Measurements from ENCODE around the gene CS.

CS gene

DNA sequence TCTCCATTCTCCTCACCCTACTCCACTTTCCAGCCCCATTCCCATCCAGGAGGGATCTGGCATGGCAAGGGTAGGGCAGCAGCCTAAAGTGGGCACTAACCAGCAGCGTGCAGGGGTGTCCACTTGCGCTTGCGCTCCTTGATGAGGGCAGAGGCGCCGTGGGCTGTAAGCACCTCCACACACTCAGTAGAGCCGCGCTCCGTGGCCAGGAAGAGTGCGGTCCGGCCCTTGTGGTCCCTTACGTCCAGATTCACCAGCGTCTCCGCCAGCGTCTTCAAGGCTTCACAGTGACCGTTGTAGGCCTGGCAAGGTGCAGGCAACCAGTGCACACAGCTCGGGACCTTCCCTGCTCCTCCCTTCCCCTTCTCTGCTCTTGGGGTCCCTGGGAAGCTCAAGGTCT is 52.2 kb downstream of the CS start:
- DNase-seq (ENCODE audit: low spot score), result no peak

DNA sequence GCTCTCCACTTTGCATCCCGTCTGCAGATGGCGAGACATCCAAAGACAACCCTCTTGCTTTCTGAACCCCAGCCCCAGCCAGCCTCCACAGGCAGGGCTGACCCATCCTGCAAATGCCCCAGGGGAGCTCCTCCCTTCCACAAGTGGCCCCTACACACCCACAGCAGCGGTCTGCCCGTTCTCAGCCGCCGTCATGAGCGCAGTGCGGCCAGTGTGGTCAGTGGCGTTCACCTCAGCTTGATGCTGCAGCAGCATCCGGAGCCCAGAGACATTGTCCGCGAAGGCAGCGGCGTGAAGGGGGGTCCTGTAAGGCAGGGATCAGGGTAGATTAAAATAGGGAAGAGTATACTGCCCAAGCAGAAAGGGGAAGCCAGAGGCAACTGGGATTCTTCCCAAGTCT is 55.6 kb downstream of the CS start:
- no peak for DNase-seq (ENCODE audit: low spot score)

DNA sequence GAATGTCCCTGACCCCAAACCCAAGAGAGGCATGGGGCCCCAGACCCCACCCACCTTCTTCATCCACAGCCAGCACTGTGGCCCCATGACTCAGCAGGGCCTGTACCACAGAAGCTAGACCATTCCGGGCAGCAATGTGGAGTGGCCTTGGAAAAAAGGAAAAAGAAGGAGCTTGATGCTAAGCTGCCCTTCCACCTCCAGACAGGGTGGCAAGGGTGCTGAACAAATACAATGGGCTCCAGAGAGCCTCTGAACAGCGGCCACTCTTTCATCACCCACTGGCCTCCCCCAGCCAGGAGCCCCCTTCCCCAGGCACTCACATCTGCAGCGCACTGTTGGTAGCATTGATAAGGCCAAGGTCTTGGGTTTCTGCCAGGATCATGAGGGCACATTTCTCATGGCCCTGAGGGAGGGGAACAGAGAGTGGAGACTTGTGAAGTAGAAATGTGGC is 56.4 kb downstream of the CS start:
- no peak for DNase-seq (ENCODE audit: low spot score)

GRCh38 chr12:56242986-56243385 is 57.1 kb downstream of the CS start:
- no peak for DNase-seq (ENCODE audit: low spot score)

GRCh38 chr12:56241424-56242303 is 58.5 kb downstream of the CS start:
- DNase-seq (ENCODE audit: low spot score), result no peak

DNA sequence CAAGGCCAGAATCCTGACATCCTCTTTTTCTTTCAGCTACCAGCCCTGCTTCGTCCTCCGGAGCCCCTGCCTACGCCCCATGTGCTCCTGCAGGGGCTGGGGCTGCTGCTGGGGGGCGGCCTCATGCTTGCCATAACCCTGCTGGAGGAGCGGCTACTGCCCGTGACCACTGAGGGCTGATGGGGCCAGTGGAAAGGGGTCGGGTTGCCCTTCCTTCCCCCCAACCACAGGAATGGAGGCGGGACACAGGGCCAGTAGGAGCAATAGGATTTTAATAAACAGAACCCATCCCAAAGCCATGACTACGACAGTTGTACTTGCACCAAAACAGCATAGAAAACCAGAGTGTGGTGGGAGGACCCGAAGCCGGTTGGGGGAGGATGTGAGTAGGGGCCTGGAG is 62.6 kb downstream of the CS start:
- no peak for DNase-seq (ENCODE audit: low spot score)

- no peak for DNase-seq (ENCODE audit: low spot score)
These were observed 63.1 kb downstream of the CS start for GRCh38 chr12:56236985-56237384.

- no peak for DNase-seq (ENCODE audit: low spot score)
These were observed 64.0 kb downstream of the CS start for GRCh38 chr12:56236091-56236490.

DNA sequence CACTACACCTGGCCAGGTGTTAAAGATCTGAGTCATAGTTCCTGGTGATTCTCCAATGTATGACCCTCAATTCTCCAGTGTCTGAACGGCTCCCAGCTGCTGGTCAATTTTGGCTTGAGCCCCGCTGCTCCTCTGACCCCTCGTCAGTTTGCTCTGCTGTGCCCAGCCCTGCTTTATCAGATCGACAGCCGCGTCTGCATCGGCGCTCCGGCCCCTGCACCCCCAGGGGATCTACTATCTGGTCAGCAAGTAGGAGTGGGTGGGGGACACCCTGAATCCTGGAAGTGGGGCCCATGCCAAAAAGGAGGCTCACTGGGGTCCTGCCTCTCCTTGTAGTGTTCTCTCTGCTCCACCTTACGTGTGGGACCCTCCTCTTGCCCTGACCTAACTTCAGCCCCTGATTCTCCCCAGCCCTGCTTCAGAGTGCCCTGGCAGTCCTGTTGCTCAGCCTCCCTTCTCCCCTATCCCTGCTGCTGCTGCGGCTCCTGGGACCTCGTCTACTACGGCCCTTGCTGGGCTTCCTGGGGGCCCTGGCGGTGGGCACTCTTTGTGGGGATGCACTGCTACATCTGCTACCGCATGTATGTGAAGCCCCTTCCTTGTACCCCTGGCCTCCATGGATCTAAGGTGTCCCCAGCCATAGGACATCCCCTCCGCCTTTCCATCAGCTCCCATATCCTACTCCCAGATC is 65.2 kb downstream of the CS start:
- no peak for DNase-seq (ENCODE audit: low spot score)

DNA sequence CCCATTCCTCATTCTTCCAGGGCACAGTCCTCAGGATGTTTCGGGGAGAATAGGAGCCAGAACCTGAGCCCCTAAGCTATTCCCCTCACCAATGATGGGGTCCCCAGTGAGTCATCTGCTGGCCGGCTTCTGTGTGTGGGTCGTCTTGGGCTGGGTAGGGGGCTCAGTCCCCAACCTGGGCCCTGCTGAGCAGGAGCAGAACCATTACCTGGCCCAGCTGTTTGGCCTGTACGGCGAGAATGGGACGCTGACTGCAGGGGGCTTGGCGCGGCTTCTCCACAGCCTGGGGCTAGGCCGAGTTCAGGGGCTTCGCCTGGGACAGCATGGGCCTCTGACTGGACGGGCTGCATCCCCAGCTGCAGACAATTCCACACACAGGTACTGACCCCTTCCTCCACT is 68.9 kb downstream of the CS start:
- DNase-seq (ENCODE audit: low spot score), result no peak

- no peak for DNase-seq (ENCODE audit: low spot score)
These were observed 69.5 kb downstream of the CS start for GRCh38 chr12:56230432-56231183.

- no peak for DNase-seq (ENCODE audit: low spot score)
These were observed 70.2 kb downstream of the CS start, which contains the start of gene SLC39A5 for GRCh38 chr12:56229916-56230431. Gene SLC39A5, plus strand, starts transcription at chr12:56230051. Its CDS starts 1,224 bp downstream, at chr12:56231275.

GRCh38 chr12:56229082-56229481 is 71.0 kb downstream of the CS start:
- DNase-seq (ENCODE audit: low spot score), result no peak

GRCh38 chr12:56224954-56225353 is 75.2 kb downstream of the CS start:
- no peak for DNase-seq (ENCODE audit: low spot score)

GRCh38 chr12:56224102-56224701 is 75.9 kb downstream of the CS start, which contains the start of gene NABP2:
Gene NABP2, plus strand, starts transcription at chr12:56224342. Its CDS starts 515 bp downstream, at chr12:56224857.
- peak; percentile 96 for DNase-seq (ENCODE audit: low spot score)

DNA sequence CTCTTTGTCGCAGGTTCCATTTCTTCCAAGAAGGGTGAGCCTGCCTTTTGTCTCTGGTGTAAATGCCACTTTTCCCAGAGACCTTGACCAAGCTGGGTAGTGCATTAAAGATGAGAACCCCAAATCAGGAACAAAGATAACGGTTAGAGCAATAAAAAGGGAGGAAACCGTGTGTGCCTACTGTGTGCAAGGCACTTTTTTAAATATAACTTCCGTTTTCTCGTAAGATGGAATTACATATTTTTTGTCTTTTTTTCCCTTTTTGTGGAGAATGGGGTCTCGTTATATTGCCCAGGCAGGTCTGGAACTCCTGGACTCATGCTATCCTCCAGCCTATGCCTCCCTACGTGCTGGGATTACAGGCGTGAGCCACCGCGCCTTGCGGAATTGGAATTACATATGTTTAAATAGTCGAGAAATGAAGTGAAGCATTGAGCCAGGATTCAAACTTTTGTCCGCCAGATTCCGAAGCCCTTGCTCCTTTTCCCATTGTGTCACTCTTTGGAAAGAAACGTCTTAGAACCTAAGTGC is 76.5 kb downstream of the CS start:
- no peak for DNase-seq (ENCODE audit: low spot score)

DNA sequence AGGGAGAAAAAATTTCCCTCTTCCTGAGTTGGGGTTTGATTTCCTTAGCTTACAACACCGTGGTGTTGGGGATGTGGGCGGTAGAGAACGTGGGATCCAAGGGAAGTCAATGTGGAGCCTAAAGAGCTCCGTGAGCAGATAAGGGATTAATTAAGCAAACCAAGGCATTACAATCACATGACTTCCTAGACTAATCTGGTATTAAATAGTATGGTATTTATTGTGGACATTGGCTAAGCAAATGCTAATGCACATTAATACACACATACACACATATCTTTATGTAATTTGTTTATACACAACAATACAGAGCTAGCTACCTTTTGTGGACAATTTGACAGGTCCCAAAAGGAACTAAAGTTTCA is 77.6 kb downstream of the CS start:
- no peak for DNase-seq (ENCODE audit: low spot score)

GRCh38 chr12:56221757-56222530 is 78.2 kb downstream of the CS start, which contains the start of gene RNF41:
Gene RNF41, minus strand, starts transcription at chr12:56221922. Its CDS starts 7,875 bp downstream, at chr12:56214047.
- DNase-seq (ENCODE audit: low spot score), result peak; percentile 98

Measured in COLO829 (cell line).